HG03469 (cell line): ENCODE data around the gene DNAJC11.
"Not testable (repeated sequence)": the region's sequence is repeated elsewhere in the genome, so short reads cannot be mapped to it uniquely, and the experiment has no call there.

Experiments
- ATAC-seq: cut with Tn5 transposase; IDR thresholded peaks from one replicate; pipeline ENCODE4 v1.9.1; 2021; ENCODE audit warnings: mild to moderate bottlenecking, moderate library complexity, moderate number of reproducible peaks; ENCODE audit not compliant: unreplicated experiment

The DNAJC11 gene

DNA sequence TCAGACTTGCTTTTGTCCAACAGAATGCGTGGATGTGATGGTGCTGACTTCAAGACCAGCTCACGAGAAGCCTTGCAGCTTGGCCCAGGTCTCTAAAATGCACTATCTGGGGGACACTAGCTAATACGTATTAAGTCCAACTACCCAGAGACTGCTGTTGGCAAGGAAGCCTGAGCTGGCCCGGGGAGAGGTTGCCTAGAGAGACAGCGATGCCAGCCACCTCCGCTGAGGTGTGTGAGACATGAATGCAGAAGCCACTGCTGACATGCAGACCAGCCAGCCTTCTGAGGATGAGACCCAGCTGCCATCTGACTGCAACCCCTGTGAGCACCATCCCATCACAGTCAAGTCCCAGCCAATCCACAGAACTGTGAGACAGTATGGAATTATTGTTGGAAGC, 44.5 kb downstream of the DNAJC11 start:
- no peak for ATAC-seq

DNA sequence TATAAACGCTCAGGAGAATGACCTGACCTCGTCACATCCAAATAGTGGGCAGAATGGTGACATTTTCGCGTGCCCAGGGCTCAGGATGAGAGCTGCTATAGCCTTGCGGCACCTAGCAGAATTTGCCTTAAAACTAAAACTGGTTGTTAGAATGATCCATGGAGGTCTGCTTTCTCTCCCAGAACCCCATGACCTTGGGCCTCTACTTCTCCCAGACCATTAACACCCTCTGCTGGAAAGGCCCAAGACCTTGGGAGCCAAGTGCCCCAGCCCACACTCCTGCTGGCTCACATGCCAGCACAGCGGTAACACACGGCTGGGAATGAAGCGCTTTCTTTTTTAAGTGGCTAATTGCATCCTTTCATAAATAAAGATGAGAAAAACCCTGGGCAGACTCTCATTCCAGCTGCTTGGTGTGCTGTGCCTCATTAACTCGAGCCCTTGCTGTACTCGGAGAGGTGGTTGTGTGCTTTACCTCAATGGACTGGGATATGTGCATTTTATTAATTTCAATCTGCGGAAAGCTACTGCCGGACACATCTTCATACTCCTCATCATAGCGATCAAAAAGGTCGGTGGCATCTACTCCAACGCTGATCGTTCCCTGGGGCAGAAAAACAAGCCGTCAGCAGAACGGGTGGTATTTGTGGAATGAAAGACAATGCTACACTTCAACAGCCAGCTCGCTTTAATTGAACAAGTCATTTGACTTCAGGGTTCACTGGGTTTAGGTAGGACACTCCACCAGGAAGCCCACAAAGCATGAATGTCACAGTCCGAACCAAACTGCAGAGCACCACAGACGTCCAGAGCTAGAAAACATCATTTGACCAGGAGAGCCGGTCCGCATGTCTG, 48.0 kb downstream of the DNAJC11 start:
- no peak for ATAC-seq

DNA sequence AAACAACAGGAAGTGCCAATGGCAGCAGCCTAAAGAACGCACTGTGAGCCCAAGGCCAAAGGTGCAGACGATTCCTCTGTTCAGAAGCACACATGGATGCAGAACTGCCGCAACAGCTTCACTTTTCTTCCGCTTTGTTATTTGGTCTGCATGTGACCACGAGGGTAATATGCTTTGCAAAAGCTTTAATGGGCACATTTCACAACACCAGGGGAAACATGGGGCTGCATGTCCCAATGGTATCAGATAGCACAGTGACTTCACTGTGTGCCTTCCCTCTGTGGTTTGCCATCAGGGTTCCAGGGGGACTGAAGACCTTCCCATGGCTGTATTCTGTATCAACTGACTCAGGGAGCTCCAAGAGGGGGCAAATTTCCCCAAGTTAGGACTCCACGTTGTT, 48.6 kb downstream of the DNAJC11 start:
- ATAC-seq, result no peak

DNA sequence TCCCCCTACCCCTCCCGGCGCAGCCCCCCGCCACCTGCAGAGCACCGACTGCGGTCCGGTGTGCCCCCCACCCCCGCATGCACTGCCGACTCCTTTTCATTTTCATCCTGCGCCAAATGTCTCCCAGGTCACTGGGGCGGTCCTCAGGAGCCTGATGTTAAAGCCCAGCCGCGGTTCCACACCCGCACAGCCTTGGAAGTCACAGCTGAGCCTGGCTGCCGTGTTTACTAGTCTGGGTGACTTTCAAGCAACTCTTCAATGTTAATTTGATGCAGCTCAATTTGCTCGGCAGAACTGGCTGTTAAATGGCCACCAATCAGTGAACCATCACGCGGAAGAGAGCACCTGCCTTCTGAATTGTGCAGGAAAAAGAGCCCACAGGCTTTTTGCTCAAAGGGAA, 49.7 kb downstream of the DNAJC11 start:
- ATAC-seq, result no peak

DNA sequence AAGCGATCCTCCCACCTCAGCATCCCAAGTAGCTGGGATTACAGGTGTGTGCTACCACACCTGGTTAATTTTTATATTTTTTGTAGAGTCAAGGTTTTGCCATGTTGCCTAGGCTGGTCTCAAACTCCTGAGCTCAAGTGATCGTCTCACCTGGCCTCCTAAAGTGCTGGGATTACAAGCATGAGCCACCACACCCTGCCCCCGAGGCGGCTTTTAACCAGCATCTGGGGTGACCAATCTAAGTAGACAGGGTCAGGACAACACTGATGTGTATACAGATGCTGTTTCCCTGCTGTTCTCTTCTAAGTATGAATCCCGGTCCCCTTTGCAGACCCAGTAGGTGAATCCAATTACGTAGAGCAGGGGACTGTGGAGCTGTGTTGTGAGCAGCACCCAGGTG, 53.1 kb downstream of the DNAJC11 start:
- ATAC-seq, result no peak

DNA sequence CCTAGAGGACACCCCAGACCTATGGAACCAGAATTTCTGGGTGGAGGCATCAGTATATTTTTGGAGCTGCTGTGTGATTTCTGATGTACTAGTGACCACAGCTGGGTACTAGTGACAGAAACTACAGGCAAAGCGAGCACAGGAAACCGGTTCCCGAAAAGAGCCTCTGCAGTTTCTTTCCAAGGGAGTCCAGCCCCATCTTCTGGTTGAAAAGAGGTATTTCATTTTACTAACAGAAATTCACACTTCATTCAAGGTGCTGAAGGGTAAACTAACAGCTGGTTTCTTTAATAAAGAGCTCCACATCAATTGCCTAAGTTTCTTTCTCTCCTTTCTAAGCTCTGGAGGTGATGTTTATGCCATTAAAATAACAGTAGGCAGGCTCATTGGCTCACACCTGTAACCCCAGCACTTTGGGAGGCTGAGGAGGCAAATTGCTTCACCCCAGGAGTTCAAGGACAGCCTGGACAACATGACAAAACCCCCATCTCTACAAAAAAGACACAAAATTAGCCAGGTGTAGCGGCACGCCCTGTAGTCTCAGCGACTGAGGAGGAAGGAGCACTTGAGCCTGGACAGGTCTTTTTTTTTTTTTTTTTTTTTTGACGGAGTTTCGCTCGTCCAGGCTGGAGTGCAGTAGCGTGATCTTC, 55.0 kb downstream of the DNAJC11 start:
- ATAC-seq, result no peak

DNA sequence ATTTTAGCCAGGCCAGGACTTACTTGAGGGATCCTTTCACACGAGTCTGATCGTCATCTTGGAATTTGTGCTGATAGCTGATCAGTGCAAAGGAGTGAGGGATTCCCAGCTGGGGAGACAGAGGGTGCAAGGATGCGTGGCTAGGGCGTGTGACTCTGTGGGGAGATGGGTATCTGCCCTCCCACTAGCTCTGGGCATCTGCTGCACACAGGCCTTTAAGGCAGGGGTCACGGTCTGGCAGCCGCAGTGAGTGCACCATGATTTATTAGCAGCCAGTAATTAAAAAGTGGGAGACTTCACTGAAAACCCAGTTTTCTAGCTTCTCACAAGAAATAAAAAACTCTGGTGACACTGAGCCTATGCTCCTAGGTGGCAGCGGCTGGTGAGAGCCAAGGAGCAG, 56.6 kb downstream of the DNAJC11 start:
- no peak for ATAC-seq

DNA sequence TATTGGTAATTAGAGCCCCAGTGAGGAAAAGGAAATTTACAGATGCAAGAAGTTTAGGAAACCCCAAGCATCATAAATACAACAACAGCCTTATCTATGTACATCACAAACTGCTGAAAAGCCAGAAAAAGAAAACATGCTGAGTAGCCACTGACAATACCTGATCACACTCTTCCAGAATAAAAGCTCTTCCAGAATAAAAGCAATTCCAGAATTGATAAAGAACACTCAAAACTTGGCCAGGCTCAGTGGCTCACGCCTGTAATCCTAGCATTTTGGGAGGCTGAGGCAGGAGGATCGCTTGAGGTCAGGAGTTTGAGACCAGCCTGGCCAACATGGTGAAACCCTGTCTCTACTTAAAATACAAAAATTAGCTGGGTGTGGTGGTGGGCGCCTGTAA, 60.7 kb downstream of the DNAJC11 start:
- not testable (repeated sequence) for ATAC-seq

DNA sequence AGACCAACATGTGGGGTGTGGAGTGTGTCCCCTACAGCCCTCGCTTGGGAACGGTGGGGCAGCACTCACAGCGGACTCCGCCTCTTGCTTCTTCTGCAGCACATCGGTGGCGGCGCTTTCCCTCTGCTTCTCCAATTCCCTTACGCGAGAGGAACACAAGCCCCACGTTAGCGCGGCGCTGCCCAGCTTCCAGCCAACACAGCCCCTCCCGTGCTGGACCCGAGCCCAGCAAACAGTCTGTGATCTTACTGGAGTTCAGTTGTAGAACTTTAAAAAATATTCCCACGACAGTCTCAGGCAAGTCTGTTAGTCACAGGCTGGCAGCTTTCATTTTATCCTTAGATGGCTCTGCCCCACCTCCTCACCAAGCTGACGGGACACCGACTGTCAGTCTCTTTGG, 63.4 kb downstream of the DNAJC11 start:
- ATAC-seq, result no peak

DNA sequence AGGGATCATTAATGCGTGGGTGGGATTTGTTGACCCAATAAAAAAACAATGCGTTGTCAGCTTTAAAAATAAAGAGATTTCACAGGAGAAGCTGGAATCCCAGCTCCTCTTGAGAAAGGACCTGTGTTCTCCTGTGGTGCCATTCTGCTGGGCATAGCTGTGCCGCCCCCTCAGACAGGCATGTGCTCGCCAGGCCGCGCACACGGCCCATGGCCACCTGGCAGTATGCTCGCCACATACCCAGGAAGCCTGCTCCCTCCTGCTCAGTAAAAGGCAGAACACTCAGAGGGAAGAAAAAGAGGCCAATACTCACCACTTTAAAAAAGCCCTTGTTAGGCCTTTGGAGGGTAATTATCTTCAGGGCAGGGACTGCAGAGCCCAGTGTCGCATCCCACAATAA, 63.8 kb downstream of the DNAJC11 start:
- no peak for ATAC-seq

DNA sequence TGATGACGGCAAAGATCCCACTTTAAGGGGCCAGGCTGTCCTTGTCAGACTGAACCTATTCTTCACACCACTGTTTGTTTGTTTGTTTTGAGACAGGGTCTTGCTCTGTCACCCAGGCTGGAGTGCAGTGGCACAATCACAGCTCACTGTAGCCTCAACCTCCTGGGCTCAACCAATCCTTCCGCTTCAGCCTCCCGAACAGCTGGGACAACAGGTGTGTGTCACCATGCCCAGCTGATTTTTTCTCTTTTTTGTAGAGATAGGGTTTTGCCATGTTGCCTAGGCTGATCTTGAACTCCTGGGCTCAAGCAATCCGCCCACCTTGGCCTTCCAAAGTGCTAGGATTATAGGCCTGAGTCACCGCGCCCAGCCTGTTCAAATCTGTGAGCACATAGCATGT, 64.8 kb downstream of the DNAJC11 start:
- ATAC-seq, result not testable (repeated sequence)

DNA sequence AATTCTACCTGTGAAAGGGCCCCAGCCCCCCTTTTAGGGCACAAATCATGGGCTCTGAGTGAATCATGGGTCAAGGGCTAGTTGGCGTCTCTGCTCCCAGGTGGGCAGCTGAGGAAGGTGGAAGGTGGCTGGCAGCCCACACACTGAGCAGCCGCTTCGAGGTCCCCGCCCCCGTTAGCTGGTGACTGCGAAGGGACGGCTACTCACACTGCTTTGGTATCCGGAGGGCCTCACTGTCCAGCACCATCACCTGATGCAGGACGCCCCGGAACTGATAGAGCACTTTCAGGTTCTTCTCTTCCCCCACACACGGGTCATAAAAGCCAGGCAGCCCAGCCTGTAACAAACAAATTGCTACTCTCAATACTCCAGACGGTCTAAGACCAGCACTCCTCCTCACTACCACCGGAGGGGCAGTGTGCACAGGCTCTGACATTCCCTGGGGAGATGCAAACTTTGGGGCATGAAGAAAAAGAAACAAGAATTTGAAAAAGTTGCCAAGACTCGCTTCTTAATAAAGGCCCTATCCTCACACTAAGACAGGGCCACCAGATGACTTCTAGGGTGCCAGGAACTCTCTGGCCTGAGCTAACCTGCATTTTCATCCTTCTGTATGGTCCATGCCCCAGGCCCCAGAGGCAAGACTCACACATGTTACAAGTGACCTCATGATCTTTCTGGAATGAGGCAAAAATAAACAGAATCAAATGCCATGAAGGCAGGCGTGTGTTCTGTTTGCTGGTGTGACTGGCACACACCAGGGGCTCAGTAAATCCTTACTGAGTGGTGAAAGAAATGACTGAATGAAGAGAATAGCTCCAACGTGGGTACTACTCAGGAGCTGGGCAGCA, 65.5 kb downstream of the DNAJC11 start:
- ATAC-seq, result no peak

DNA sequence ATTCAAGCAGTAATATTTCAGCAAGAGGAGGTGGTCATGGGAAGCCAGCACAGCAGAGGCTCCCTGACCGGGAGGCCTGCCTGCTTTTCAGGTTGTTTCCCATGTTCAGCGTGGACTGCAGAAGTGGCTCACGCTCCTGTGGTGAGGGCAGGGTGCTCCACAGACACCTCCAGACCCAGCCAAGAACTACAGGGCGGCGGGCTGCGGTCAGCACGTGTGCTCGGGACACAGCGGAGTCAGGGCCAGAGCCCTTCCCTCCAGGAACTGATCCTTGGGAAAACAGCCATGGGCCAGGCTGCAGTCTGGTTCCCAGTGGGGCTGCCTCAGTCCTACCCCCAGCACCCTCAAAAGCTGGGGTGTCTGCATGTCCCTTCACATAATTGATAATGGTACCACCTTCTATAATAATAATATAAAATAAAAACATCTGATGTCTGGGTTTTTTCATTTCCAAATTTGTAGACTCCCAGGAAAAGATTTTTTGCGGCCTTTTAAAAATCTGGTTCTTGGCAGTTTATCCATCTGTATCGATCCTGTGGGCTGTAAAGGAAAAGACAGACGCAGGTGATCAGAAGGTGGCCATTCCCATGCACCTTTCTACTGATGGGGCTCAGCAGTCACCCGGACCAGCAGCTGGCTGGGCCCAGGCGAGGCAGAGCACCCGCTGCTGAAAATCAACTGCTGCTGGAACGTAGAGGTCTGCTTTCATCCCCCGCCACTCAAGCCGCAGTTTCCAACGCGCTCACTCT, 66.3 kb downstream of the DNAJC11 start:
- no peak for ATAC-seq

DNA sequence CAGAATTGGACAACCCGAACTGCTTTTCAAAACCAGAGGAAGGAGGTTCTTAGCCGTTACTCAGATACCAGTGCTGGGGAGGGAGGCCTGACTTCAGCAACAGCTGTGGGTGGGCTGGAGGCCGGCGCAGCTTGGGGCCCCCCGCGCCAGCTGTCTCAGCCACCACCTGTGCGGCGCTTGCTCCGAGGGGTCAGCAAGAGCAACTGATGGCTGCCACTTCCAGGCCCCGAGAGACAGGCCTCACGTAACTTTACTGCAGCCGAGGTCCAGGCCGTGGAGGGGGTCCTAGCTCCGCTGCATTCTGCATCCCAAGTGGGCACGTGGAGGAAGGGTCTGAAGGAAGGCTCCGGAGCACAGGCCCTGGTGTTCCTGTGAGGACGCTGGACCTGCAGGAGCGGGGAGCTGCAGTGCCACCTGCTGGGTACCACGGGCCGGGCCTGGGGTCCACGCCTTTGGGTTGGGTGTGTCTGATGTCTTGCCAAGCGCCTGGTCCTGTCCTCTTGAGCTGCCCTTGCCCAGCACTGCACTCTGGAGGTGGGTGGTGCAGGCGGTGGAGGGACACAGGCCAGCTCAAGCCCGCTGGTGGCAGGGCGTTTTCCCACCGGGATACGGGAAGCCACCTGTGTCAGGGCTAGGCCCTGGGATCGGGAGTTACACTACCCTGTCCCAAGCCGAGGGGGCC, 67.1 kb downstream of the DNAJC11 start:
- no peak for ATAC-seq

DNA sequence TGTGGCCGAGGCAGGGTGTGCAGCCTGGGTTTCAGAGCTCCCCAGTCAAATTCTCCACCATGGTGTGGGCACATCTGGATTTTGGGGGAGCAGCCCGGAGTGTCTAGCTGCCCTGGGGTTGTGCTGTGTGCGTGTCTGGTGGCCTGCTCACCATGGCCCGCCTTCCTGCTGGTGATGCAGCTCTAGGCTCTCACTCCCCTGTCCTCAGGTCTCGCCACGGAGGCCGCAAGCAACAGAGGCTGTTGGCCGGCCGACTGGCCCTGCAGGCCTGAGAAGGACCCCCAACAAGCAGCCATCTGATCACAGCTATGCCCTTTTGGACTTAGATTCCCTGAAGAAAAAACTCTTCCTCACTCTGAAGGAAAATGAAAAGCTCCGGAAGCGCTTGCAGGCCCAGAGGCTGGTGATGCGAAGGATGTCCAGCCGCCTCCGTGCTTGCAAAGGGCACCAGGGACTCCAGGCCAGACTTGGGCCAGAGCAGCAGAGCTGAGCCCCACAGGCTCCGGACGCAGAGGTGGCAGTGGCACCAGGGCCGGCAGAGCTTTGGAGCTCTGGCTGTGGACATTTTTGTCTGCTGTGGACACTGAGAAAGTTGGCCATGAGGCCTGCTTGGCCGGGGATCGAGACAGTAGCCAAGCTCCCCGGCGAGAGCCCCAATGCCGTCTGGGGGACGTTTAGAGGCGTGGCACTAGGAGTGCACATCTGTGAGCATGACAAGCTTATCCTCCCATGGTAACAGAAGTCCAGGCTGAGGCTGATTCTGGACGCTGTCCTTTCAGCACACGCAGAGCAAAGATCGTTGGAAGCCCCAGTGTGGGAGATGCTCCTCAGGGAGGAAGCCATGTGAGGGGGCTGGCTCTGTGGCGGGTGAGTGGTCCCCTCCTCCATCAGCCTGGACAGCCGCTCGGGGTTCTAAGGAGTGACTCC, 68.8 kb downstream of the DNAJC11 start:
- no peak for ATAC-seq

DNA sequence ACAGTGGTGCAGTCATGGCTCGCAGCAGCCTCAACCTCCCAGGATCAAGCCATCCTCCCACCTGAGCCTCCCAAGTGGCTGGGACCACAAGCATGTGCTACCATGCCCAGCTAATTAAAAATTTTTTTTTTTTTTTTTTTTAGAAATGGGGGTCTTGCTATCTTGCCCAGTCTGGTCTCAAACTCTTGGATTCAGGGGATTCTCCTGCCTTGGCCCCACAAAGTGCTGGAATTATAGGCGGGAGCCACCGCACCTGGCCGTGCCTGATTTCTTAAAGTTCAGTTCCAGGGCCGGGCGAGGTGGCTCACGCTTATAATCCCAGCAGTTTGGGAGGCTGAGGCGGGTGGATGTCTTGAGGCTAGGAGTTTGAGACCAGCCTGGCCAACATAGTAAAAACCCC, 70.6 kb downstream of the DNAJC11 start:
- ATAC-seq, result no peak

DNA sequence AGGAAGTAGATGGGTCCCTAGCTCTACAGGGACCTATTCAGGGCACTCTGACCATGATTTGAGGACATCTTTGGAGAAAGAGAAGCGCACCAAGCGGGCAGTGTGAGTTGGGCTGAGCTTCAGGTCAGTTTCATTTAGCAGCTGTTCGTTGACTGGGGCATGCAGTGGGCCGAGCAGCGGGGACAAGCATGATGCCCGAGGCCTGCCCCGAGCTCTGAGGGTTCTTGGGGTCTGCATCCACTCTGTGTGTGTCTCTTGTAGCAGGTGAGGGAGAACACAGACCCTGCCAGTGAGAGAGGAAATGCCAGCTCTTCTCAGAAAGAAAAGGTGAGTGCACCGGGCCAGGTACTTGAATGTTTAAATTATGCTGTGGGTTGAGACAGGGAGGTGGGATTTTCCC, 71.6 kb downstream of the DNAJC11 start:
- no peak for ATAC-seq

DNA sequence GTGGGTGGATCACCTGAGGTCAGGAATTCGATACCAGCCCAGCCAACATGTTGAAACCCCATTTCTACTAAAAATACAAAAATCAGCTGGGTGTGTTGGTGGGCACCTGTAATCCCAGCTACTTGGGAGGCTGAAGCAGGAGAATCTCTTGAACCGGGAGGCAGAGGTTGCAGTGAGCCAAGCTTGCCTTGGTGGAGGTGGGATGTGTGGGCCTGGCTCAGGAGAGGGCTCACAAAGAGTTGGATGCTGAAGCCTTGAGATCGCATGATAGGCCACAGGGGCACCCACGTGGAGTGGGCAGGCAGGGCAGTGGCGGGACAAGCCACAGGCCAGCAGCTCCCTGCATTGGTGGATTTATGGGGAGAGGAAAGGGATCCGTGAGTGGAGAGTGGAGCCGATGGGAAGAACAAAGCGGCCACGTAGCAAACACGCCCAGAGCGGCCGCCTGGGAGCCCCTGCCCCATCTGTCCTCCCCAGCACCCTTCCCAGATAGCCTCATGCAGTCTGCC, 72.6 kb downstream of the DNAJC11 start:
- no peak for ATAC-seq
